Activated CD8-positive, alpha-beta T cell treated with anti-CD3 and anti-CD28 coated beads for 36 hours (primary cell): ENCODE data around the gene ZBTB12. TPM values are rescaled to one million over a fixed set of nuclear protein-coding genes. Genes with fewer than 3 reads are reported as not detected.

Source experiments
- ATAC-seq: fragments of 200-7000 bp; cut with Tn5 transposase; one replicate; pipeline ENCODE4 v1.10.0; 2021; ENCODE audit warnings: mild to moderate bottlenecking, moderate library complexity
- CTCF ChIA-PET: fragments of 350-600 bp; sonication (Branson Sonifier 250); formaldehyde crosslinking; loops from one replicate; lab custom pipeline; 2021; ENCODE audit warnings: antibody characterized with exemption; lab: Charles Lee
- POLR2A ChIA-PET: fragments of 350-600 bp; sonication (Branson Sonifier 250); formaldehyde crosslinking; loops from one replicate; lab custom pipeline; 2021; ENCODE audit warnings: antibody characterized with exemption; lab: Charles Lee
- DNase-seq: peaks from one replicate; pipeline ENCODE4 v3.0.0-alpha.2; 2020
- H3K27ac Mint-ChIP-seq: one replicate; pipeline ENCODE4 v1.8.0; 2021; ENCODE audit warnings: mild to moderate bottlenecking, mixed read lengths
- H3K27me3 Mint-ChIP-seq: one replicate; pipeline ENCODE4 v1.8.0; 2021; ENCODE audit warnings: mixed read lengths
- H3K36me3 Mint-ChIP-seq: one replicate; pipeline ENCODE4 v1.8.0; 2021; ENCODE audit warnings: low read depth, mixed read lengths
- H3K4me1 Mint-ChIP-seq: one replicate; pipeline ENCODE4 v1.8.0; 2021; ENCODE audit warnings: low read depth, mixed read lengths
- H3K4me3 Mint-ChIP-seq: one replicate; pipeline ENCODE4 v1.8.0; 2021; ENCODE audit warnings: mild to moderate bottlenecking, moderate library complexity, mixed read lengths
- H3K9me3 Mint-ChIP-seq: one replicate; pipeline ENCODE4 v1.8.0; 2021; ENCODE audit warnings: mixed read lengths
- CTCF ChIP-seq: fragments of 200-600 bp; IDR thresholded peaks from one replicate; pipeline ENCODE4 v1.8.0; 2022; ENCODE audit warnings: antibody characterized with exemption, mild to moderate bottlenecking
- intact Hi-C: fragments of 100-400 bp; cut with micrococcal nuclease; formaldehyde crosslinking; loops from one replicate; pipeline ENCODE4 v1.10.0; 2022
- total RNA-seq, 2 experiments: library from RNA; stranded (reverse); gene quantifications; one replicate each; pipeline ENCODE4 v1.2.3, GENCODE V29; 2021

ZBTB12 gene
- total RNA-seq, 2 experiments from 2014 or later: 1.8 to 2.1 TPM

GRCh38 chr6:31850765-31851484 is 51.0 kb downstream of the ZBTB12 start:
- H3K36me3 Mint-ChIP-seq: peaks cover 4% of the 10 kb centered on the region
- no peak overlapping the region for H3K4me3 Mint-ChIP-seq
- POLR2A ChIA-PET: no interaction called here
- CTCF ChIA-PET: interaction anchor here (0.9 kb wide), 1 partner anchor 102 kb away, joined by 3 read pairs; no protein-coding TSS in a partner anchor
- H3K4me1 Mint-ChIP-seq: no peaks in the 10 kb centered on the region
- no peak overlapping the region for H3K27ac Mint-ChIP-seq
- DNase-seq: no peak
- intact Hi-C loops: no loop called here
- H3K27me3 Mint-ChIP-seq: no peaks in the 10 kb centered on the region
- ATAC-seq: no peak
- no peaks in the 10 kb centered on the region for H3K9me3 Mint-ChIP-seq
- TF ChIP-seq CTCF: no peak

Other genes starting within 250 kb of the ZBTB12 start
- 100 to 1,000 TPM; 303 to 318 TPM for gene BAG6, start 249.4 kb downstream of the ZBTB12 start, total RNA-seq
- gene APOM, start 246.2 kb downstream of the ZBTB12 start, total RNA-seq: 1 to 10 TPM; 4.4 to 4.9 TPM
- 10 to 100 TPM; 11.4 to 11.7 TPM for gene C6orf47, start 241.3 kb downstream of the ZBTB12 start, total RNA-seq
- 10 to 100 TPM; 29.4 to 30.9 TPM for gene GPANK1, start 237.1 kb downstream of the ZBTB12 start, total RNA-seq
- 100 to 1,000 TPM; 241 to 247 TPM for gene CSNK2B, start 236.0 kb downstream of the ZBTB12 start, total RNA-seq
- gene LY6G5B, start 232.1 kb downstream of the ZBTB12 start, total RNA-seq: 10 to 100 TPM; 14.7 to 16.1 TPM
- 1 to 10 TPM; 1.6 to 2.3 TPM for gene LY6G5C, start 221.0 kb downstream of the ZBTB12 start, total RNA-seq
- 10 to 100 TPM; 23.7 to 24.3 TPM for gene ABHD16A, start 198.8 kb downstream of the ZBTB12 start, total RNA-seq
- not detected for gene LY6G6F, start 195.2 kb downstream of the ZBTB12 start, total RNA-seq
- not detected for gene LY6G6D, start 186.7 kb downstream of the ZBTB12 start, total RNA-seq
- gene LY6G6C, start 180.3 kb downstream of the ZBTB12 start, total RNA-seq: not detected
- under 1 TPM; 0.65 to 0.81 TPM for gene MPIG6B, start 178.7 kb downstream of the ZBTB12 start, total RNA-seq
- gene DDAH2, start 172.8 kb downstream of the ZBTB12 start, total RNA-seq: 1 to 10 TPM; 6.3 to 6.9 TPM
- gene CLIC1, start 165.6 kb downstream of the ZBTB12 start, total RNA-seq: 100 to 1,000 TPM; 334 to 346 TPM
- 100 to 1,000 TPM in 1 of 2 experiments, 10 to 100 TPM in 1; 96.9 to 105 TPM for gene MSH5, start 162.1 kb downstream of the ZBTB12 start, total RNA-seq
- gene SAPCD1, start 139.4 kb downstream of the ZBTB12 start, total RNA-seq: 10 to 100 TPM; 13.6 to 18.7 TPM
- gene VWA7, start 124.8 kb downstream of the ZBTB12 start, total RNA-seq: 1 to 10 TPM; 1.6 TPM
- gene VARS1, start 106.3 kb downstream of the ZBTB12 start, total RNA-seq: 100 to 1,000 TPM; 150 to 153 TPM
- 100 to 1,000 TPM; 117 to 120 TPM for gene LSM2, start 95.1 kb downstream of the ZBTB12 start, total RNA-seq
- gene HSPA1L, start 86.8 kb downstream of the ZBTB12 start, total RNA-seq: 1 to 10 TPM; 1.7 to 2.0 TPM
- 10 to 100 TPM; 36.6 to 37.8 TPM for gene HSPA1A, start 86.5 kb downstream of the ZBTB12 start, total RNA-seq
- gene HSPA1B, start 74.3 kb downstream of the ZBTB12 start, total RNA-seq: 10 to 100 TPM; 50.4 to 50.8 TPM
- 1 to 10 TPM; 8.7 to 9.8 TPM for gene NEU1, start 39.3 kb downstream of the ZBTB12 start, total RNA-seq
- gene SLC44A4, start 23.1 kb downstream of the ZBTB12 start, total RNA-seq: not detected
- 10 to 100 TPM; 55.4 to 56.8 TPM for gene EHMT2, start 4.4 kb downstream of the ZBTB12 start, total RNA-seq
- gene C2, start 25.6 kb upstream of the ZBTB12 start, total RNA-seq: 1 to 10 TPM in 1 of 2 experiments, under 1 TPM in 1; 0.99 to 1.4 TPM
- under 1 TPM; 0.43 to 0.45 TPM for gene CFB, start 44.0 kb upstream of the ZBTB12 start, total RNA-seq
- 10 to 100 TPM; 60.5 to 61.0 TPM for gene NELFE, start 56.9 kb upstream of the ZBTB12 start, total RNA-seq
- gene SKIC2, start 57.1 kb upstream of the ZBTB12 start, total RNA-seq: 10 to 100 TPM; 76.5 to 77.3 TPM
- gene DXO, start 70.1 kb upstream of the ZBTB12 start, total RNA-seq: 10 to 100 TPM; 13.0 to 13.1 TPM
- gene C4A, start 80.0 kb upstream of the ZBTB12 start, total RNA-seq: 1 to 10 TPM; 2.8 to 3.2 TPM
- gene C4B, start 112.7 kb upstream of the ZBTB12 start, total RNA-seq: 1 to 10 TPM; 2.7 to 3.3 TPM
- gene CYP21A2, start 136.3 kb upstream of the ZBTB12 start, total RNA-seq: under 1 TPM; 0.16 to 0.27 TPM
- gene TNXB, start 207.3 kb upstream of the ZBTB12 start, total RNA-seq: 1 to 10 TPM; 1.8 to 3.7 TPM
- 10 to 100 TPM; 54.1 to 55.2 TPM for gene ATF6B, start 226.2 kb upstream of the ZBTB12 start, total RNA-seq
- 1 to 10 TPM; 5.3 to 5.8 TPM for gene FKBPL, start 228.2 kb upstream of the ZBTB12 start, total RNA-seq
- gene PRRT1, start 249.9 kb upstream of the ZBTB12 start, total RNA-seq: 1 to 10 TPM; 1.1 to 1.6 TPM